ENCODE measurements around the gene OR5K2.

Gene OR5K2

GRCh38 chr3:98497381-98497780, at the start of gene OR5K2:
TSS of gene OR5K2 (plus strand) at chr3:98497681. CDS start at chr3:98497681, 0 bp downstream.
- TF ChIP-seq CTCF (IDR thresholded peaks at IDR 0.05; ENCODE audit: borderline replicate concordance, insufficient read depth, low read depth, low read length), result no peak
- no peak within 1 kb of the TSS for H3K4me3 ChIP-seq (ENCODE audit: low read depth, low read length)

- H3K4me3 ChIP-seq (ENCODE audit: low read depth, low read length), result no peak overlapping the region
- TF ChIP-seq CTCF (IDR thresholded peaks at IDR 0.05; ENCODE audit: borderline replicate concordance, insufficient read depth, low read depth, low read length), result no peak
These were observed 47.8 kb upstream of the OR5K2 start for GRCh38 chr3:98449606-98450193.

GRCh38 chr3:98450372-98450771, 47.1 kb upstream of the OR5K2 start:
- no peak overlapping the region for H3K4me3 ChIP-seq (ENCODE audit: low read depth, low read length)
- TF ChIP-seq CTCF (IDR thresholded peaks at IDR 0.05; ENCODE audit: borderline replicate concordance, insufficient read depth, low read depth, low read length), result no peak

GRCh38 chr3:98453827-98454226, 43.7 kb upstream of the OR5K2 start:
- no peak overlapping the region for H3K4me3 ChIP-seq (ENCODE audit: low read depth, low read length)
- TF ChIP-seq CTCF (IDR thresholded peaks at IDR 0.05; ENCODE audit: borderline replicate concordance, insufficient read depth, low read depth, low read length), result no peak

GRCh38 chr3:98454929-98455328, 42.6 kb upstream of the OR5K2 start:
- H3K4me3 ChIP-seq (ENCODE audit: low read depth, low read length), result no peak overlapping the region
- no peak for TF ChIP-seq CTCF (IDR thresholded peaks at IDR 0.05; ENCODE audit: borderline replicate concordance, insufficient read depth, low read depth, low read length)

- no peak for TF ChIP-seq CTCF (IDR thresholded peaks at IDR 0.05; ENCODE audit: borderline replicate concordance, insufficient read depth, low read depth, low read length)
- H3K4me3 ChIP-seq (ENCODE audit: low read depth, low read length), result no peak overlapping the region
These were observed 39.9 kb upstream of the OR5K2 start for GRCh38 chr3:98457543-98457942.

GRCh38 chr3:98460220-98460619, 37.3 kb upstream of the OR5K2 start:
- no peak for TF ChIP-seq CTCF (IDR thresholded peaks at IDR 0.05; ENCODE audit: borderline replicate concordance, insufficient read depth, low read depth, low read length)
- no peak overlapping the region for H3K4me3 ChIP-seq (ENCODE audit: low read depth, low read length)

All from GM12875 (cell line).